ENCODE data around the gene MBOAT1.
A peak's percentile ranks its signal among the peaks of the same experiment; 100 is the strongest.

MBOAT1 gene

GRCh38 chr6:20236909-20237600, 24.8 kb upstream of the MBOAT1 start:
- no peak overlapping the region for H3K4me3 ChIP-seq (ENCODE audit: low read length)
- DNase-seq (ENCODE audit: low read depth, low spot score): no peak

GRCh38 chr6:20236344-20236743, 24.1 kb upstream of the MBOAT1 start:
- no peak overlapping the region for H3K4me3 ChIP-seq (ENCODE audit: low read length)

GRCh38 chr6:20235041-20235440, 22.8 kb upstream of the MBOAT1 start:
- no peak overlapping the region for H3K4me3 ChIP-seq (ENCODE audit: low read length)
- DNase-seq (ENCODE audit: low read depth, low spot score): no peak

More at GRCh38 chr6:20236344-20236743, 24.1 kb upstream of the MBOAT1 start:
- DNase-seq (ENCODE audit: low read depth, low spot score): no peak

- DNase-seq (ENCODE audit: low read depth, low spot score): no peak
Measured at GRCh38 chr6:20234136-20234535, 21.9 kb upstream of the MBOAT1 start.

GRCh38 chr6:20233007-20233730, 20.9 kb upstream of the MBOAT1 start:
- no peak for DNase-seq (ENCODE audit: low read depth, low spot score)
- H3K4me3 ChIP-seq (ENCODE audit: low read length): no peak overlapping the region

More at GRCh38 chr6:20234136-20234535, 21.9 kb upstream of the MBOAT1 start:
- H3K4me3 ChIP-seq (ENCODE audit: low read length): no peak overlapping the region

- no peak overlapping the region for H3K4me3 ChIP-seq (ENCODE audit: low read length)
- DNase-seq (ENCODE audit: low read depth, low spot score): no peak
Measured at GRCh38 chr6:20232188-20232587, 19.9 kb upstream of the MBOAT1 start.

- no peak overlapping the region for H3K4me3 ChIP-seq (ENCODE audit: low read length)
- no peak for DNase-seq (ENCODE audit: low read depth, low spot score)
Measured at GRCh38 chr6:20230401-20231119, 18.3 kb upstream of the MBOAT1 start.

- no peak overlapping the region for H3K4me3 ChIP-seq (ENCODE audit: low read length)
- DNase-seq (ENCODE audit: low read depth, low spot score): no peak
Measured at GRCh38 chr6:20229881-20230280, 17.6 kb upstream of the MBOAT1 start.

- no peak overlapping the region for H3K4me3 ChIP-seq (ENCODE audit: low read length)
- DNase-seq (ENCODE audit: low read depth, low spot score): no peak
Measured at GRCh38 chr6:20227350-20227749, 15.1 kb upstream of the MBOAT1 start.

- H3K4me3 ChIP-seq (ENCODE audit: low read length): no peak overlapping the region
- DNase-seq (ENCODE audit: low read depth, low spot score): no peak
Measured at GRCh38 chr6:20223141-20223540, 10.9 kb upstream of the MBOAT1 start.

- DNase-seq (ENCODE audit: low read depth, low spot score): no peak
- H3K4me3 ChIP-seq (ENCODE audit: low read length): no peak overlapping the region
Measured at GRCh38 chr6:20221421-20221820, 9.2 kb upstream of the MBOAT1 start.

GRCh38 chr6:20220359-20220758, 8.1 kb upstream of the MBOAT1 start:
- no peak overlapping the region for H3K4me3 ChIP-seq (ENCODE audit: low read length)
- no peak for DNase-seq (ENCODE audit: low read depth, low spot score)

GRCh38 chr6:20217891-20218290, 5.6 kb upstream of the MBOAT1 start:
- no peak for DNase-seq (ENCODE audit: low read depth, low spot score)
- H3K4me3 ChIP-seq (ENCODE audit: low read length): no peak overlapping the region

- no peak overlapping the region for H3K4me3 ChIP-seq (ENCODE audit: low read length)
- DNase-seq (ENCODE audit: low read depth, low spot score): no peak
Measured at GRCh38 chr6:20217324-20217855, 5.1 kb upstream of the MBOAT1 start.

GRCh38 chr6:20215310-20215709, 3.0 kb upstream of the MBOAT1 start:
- no peak overlapping the region for H3K4me3 ChIP-seq (ENCODE audit: low read length)
- no peak for DNase-seq (ENCODE audit: low read depth, low spot score)

GRCh38 chr6:20213271-20213798, 1.1 kb upstream of the MBOAT1 start:
- H3K4me3 ChIP-seq (ENCODE audit: low read length): peak overlapping the region; percentile 72
- DNase-seq (ENCODE audit: low read depth, low spot score): peak; percentile 58

- DNase-seq (ENCODE audit: low read depth, low spot score): no peak
- H3K4me3 ChIP-seq (ENCODE audit: low read length): peak overlapping the region; percentile 72
Measured at GRCh38 chr6:20211941-20212391, 303 bp downstream of the MBOAT1 start.

GRCh38 chr6:20211037-20211940, 980 bp downstream of the MBOAT1 start:
- DNase-seq (ENCODE audit: low read depth, low spot score): no peak
- H3K4me3 ChIP-seq (ENCODE audit: low read length): peak overlapping the region; percentile 72

GRCh38 chr6:20210158-20210557, 2.1 kb downstream of the MBOAT1 start:
- no peak overlapping the region for H3K4me3 ChIP-seq (ENCODE audit: low read length)
- no peak for DNase-seq (ENCODE audit: low read depth, low spot score)
